ENCODE data around the gene MAD1L1. TPM values are rescaled to one million over a fixed set of nuclear protein-coding genes. Genes with fewer than 3 reads are reported as not detected.

Gene MAD1L1
- total and polyA plus RNA-seq, 8 donors, result 12.8 to 469 (median 27.3) TPM

- peaks cover 0 to 28% (median 12%) of the 10 kb centered on the region in 4 donors for H3K4me1 ChIP-seq
- intact Hi-C loops (cut with DNase I; ENCODE audit: low total_unique reads), result no loop called here
- peak in 1 of 2 donors; percentile 74 for DNase-seq
- H3K27me3 ChIP-seq, result no peaks in the 10 kb centered on the region
- TF ChIP-seq POLR2A (IDR thresholded peaks at IDR 0.05), result no peak
- no peak for TF ChIP-seq EP300 (IDR thresholded peaks at IDR 0.05)
- TF ChIP-seq, protein P1, sequence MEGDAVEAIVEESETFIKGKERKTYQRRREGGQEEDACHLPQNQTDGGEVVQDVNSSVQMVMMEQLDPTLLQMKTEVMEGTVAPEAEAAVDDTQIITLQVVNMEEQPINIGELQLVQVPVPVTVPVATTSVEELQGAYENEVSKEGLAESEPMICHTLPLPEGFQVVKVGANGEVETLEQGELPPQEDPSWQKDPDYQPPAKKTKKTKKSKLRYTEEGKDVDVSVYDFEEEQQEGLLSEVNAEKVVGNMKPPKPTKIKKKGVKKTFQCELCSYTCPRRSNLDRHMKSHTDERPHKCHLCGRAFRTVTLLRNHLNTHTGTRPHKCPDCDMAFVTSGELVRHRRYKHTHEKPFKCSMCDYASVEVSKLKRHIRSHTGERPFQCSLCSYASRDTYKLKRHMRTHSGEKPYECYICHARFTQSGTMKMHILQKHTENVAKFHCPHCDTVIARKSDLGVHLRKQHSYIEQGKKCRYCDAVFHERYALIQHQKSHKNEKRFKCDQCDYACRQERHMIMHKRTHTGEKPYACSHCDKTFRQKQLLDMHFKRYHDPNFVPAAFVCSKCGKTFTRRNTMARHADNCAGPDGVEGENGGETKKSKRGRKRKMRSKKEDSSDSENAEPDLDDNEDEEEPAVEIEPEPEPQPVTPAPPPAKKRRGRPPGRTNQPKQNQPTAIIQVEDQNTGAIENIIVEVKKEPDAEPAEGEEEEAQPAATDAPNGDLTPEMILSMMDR (IDR thresholded peaks at IDR 0.05), result no peak
- no peak for TF ChIP-seq POLR2AphosphoS5 (IDR thresholded peaks at IDR 0.05)
- no peak overlapping the region for H3K27ac ChIP-seq
- no peaks in the 10 kb centered on the region for H3K9me3 ChIP-seq
- WGBS, 5 donors, result 37 to 43% (median 41%) methylated on average over 4 of the region's 4 CpGs
- H3K4me3 ChIP-seq, result no peak overlapping the region
- H3K36me3 ChIP-seq, result peaks cover 2 to 27% (median 23%) of the 10 kb centered on the region in 4 donors
These were observed 47.2 kb upstream of the MAD1L1 start for GRCh38 chr7:2279896-2280295.

DNA sequence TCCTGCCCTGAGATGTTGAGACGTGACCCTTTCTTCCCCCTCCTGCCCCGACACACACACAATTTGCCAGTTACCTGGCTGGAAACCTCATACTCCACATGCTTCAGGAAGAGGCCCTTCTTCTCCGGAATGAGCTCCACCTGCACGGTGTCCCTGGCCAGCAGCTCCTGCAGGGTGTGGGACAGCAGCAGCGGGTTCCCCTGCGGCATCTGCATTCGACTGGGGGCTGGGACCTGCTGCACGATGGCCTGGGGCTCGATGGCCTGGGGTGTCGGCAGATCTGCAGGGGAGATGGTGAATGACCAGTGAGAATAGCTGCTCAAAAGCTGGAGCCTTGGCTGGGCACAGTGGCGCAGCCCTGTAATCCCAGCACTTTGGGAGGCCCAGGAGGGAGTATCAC lies 45.3 kb upstream of the MAD1L1 start:
- Histone ChIP-seq H3K9me3 (no peaks in the 10 kb centered on the region), H3K4me1 (peaks cover 0 to 28% (median 12%) of the 10 kb centered on the region in 4 donors), H3K4me3 (no peak overlapping the region), H3K36me3 (peaks cover 14 to 46% (median 38%) of the 10 kb centered on the region in 4 donors), H3K27me3 (no peaks in the 10 kb centered on the region), H3K27ac (no peak overlapping the region)
- intact Hi-C loops (cut with DNase I; ENCODE audit: low total_unique reads), result no loop called here
- TF ChIP-seq POLR2A (IDR thresholded peaks at IDR 0.05) (no peak), EP300 (IDR thresholded peaks at IDR 0.05) (no peak), POLR2AphosphoS5 (IDR thresholded peaks at IDR 0.05) (no peak)
- TF ChIP-seq, protein P1 (IDR thresholded peaks at IDR 0.05), result no peak
- 91 to 96% (median 94%) methylated on average over 10 to 11 of the region's 11 CpGs for WGBS, 5 donors
- DNase-seq, result no peak

DNA sequence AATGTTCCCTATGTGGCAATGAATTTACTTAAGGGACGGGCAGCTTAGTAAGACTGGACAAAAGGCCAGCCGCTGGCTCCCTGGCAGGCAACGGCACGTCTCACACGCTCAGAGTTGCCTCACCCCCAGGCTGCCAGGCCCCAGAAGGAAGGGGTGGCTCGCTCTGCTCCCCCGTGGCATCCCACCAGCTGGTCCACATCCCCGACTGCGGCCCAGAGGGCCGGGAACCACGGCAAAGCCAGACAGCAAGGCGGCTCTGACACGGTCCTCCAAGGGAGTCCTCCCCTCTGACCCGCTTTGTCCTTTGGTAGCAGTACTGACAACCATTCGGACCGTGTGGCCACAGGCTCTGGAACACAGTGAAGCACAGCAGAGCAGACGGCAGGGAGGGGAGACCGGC lies 43.4 kb upstream of the MAD1L1 start:
- Histone ChIP-seq H3K9me3 (no peaks in the 10 kb centered on the region), H3K27ac (no peak overlapping the region), H3K4me1 (peaks cover 0 to 17% (median 3%) of the 10 kb centered on the region in 4 donors), H3K27me3 (no peaks in the 10 kb centered on the region), H3K36me3 (peaks cover 19 to 55% (median 50%) of the 10 kb centered on the region in 4 donors), H3K4me3 (no peak overlapping the region)
- intact Hi-C loops (cut with DNase I; ENCODE audit: low total_unique reads), result no loop called here
- DNase-seq, result no peak
- no peak for TF ChIP-seq POLR2A (IDR thresholded peaks at IDR 0.05)
- TF ChIP-seq, protein P1 (IDR thresholded peaks at IDR 0.05), result no peak
- no peak for TF ChIP-seq EP300 (IDR thresholded peaks at IDR 0.05)
- no peak for TF ChIP-seq POLR2AphosphoS5 (IDR thresholded peaks at IDR 0.05)
- WGBS, 5 donors, result 89 to 95% (median 90%) methylated on average over 14 to 18 of the region's 18 CpGs

GRCh38 chr7:2275101-2275500 lies 42.4 kb upstream of the MAD1L1 start:
- no peaks in the 10 kb centered on the region for H3K27me3 ChIP-seq
- WGBS, 5 donors, result 89 to 92% (median 91%) methylated on average over 14 to 18 of the region's 18 CpGs
- peaks cover 22 to 63% (median 59%) of the 10 kb centered on the region in 4 donors for H3K36me3 ChIP-seq

More at GRCh38 chr7:2275101-2275500, 42.4 kb upstream of the MAD1L1 start:
- TF ChIP-seq POLR2AphosphoS5 (IDR thresholded peaks at IDR 0.05) (no peak), EP300 (IDR thresholded peaks at IDR 0.05) (no peak), POLR2A (IDR thresholded peaks at IDR 0.05) (no peak)
- TF ChIP-seq, protein P1 (IDR thresholded peaks at IDR 0.05), result no peak
- Histone ChIP-seq H3K4me3 (no peak overlapping the region), H3K27ac (no peak overlapping the region), H3K4me1 (peaks cover 0 to 8% (median 0%) of the 10 kb centered on the region in 4 donors), H3K9me3 (no peaks in the 10 kb centered on the region)
- no peak for DNase-seq
- intact Hi-C loops (cut with DNase I; ENCODE audit: low total_unique reads), result no loop called here
